Measurements from ENCODE around the gene GLOD5. TPM values are rescaled to one million over a fixed set of nuclear protein-coding genes. Genes with fewer than 3 reads are reported as not detected.

GLOD5 gene
- total and polyA plus RNA-seq, 9 of the 15 experiments (the other 6 are each of a cell fraction or from before 2014, with no cell fraction given): 0.27 to 4.4 (median 2.2) TPM

GRCh38 chrX:48711929-48712505 is 49.5 kb upstream of the GLOD5 start:
- in situ Hi-C loops (cut with MboI) (no loop called here), intact Hi-C loops (cut with micrococcal nuclease) (no loop called here)
- Histone ChIP-seq H3K9me3 (replicated peaks; ENCODE audit: control insufficient read depth, insufficient read depth, low read depth, low read length) (no peaks in the 10 kb centered on the region), H3K36me3 (ENCODE audit: control insufficient read depth, insufficient read depth, low read length) (peaks cover 27% of the 10 kb centered on the region; the same call in 2 of the 3 replicates), H4K20me1 (replicated peaks; ENCODE audit: control insufficient read depth, insufficient read depth, low read length) (no peaks in the 10 kb centered on the region), H2AFZ (ENCODE audit: low read depth, low read length) (no peak overlapping the region), H3K27ac (ENCODE audit: extremely low read depth, low read depth, low read length) (no peak overlapping the region), H3K4me3 (no peak overlapping the region), H3K4me2 (ENCODE audit: insufficient read depth, low read length) (no peak overlapping the region), H3K9ac (ENCODE audit: insufficient read depth in 1 of 2, low read depth in 2 of 2, low read length in 2 of 2) (no peak overlapping the region), H3K27me3 (ENCODE audit: control insufficient read depth in 2 of 2, insufficient read depth in 2 of 2, low read length in 2 of 2) (no peaks in the 10 kb centered on the region), H3K9me1 (ENCODE audit: control insufficient read depth, insufficient read depth, low read length) (no peaks in the 10 kb centered on the region), H3K79me2 (ENCODE audit: control insufficient read depth, insufficient read depth, low read length) (no peaks in the 10 kb centered on the region; the same call in 1 of the 3 replicates), H3K4me1 (replicated peaks in 1 of 2; ENCODE audit: control insufficient read depth in 2 of 2, insufficient read depth in 2 of 2, low read length in 2 of 2) (peaks cover 4 to 29% of the 10 kb centered on the region in 2 experiments; a peak in 4 of 5 replicates)
- BruUV-seq (replicated peaks): no TSS peak
- WGBS (ENCODE audit: insufficient coverage, low coverage, missing lambda C conversion rate): 70% methylated on average over 7 of the region's 7 CpGs
- TF ChIP-seq NCOR1 (IDR thresholded peaks at IDR 0.05) (no peak), SREBF2 (CRISPR knock-in tag; IDR thresholded peaks at IDR 0.05) (no peak), MEF2A (IDR thresholded peaks at IDR 0.05; ENCODE audit: control insufficient read depth, low read depth, low read length) (no peak), POLR2A (conservative IDR thresholded peaks at IDR 0.05) (no peak), KLF10 (CRISPR knock-in tag; IDR thresholded peaks at IDR 0.05) (no peak), SLC30A9 (CRISPR knock-in tag; IDR thresholded peaks at IDR 0.05) (no peak), ZNF41 (CRISPR knock-in tag; conservative IDR thresholded peaks at IDR 0.05) (no peak), ZNF766 (CRISPR knock-in tag; conservative IDR thresholded peaks at IDR 0.05) (no peak), MCM2 (IDR thresholded peaks at IDR 0.05; ENCODE audit: low read depth) (no peak), CTBP1 (IDR thresholded peaks at IDR 0.05; ENCODE audit: borderline replicate concordance) (no peak), KLF6 (CRISPR knock-in tag; IDR thresholded peaks at IDR 0.05; ENCODE audit: borderline replicate concordance) (no peak), ZC3H11A (IDR thresholded peaks at IDR 0.05; ENCODE audit: low read depth, low read length) (no peak), ZNF449 (CRISPR knock-in tag; IDR thresholded peaks at IDR 0.05) (no peak), MTA3 (IDR thresholded peaks at IDR 0.05; ENCODE audit: borderline replicate concordance) (no peak), LARP7 (IDR thresholded peaks at IDR 0.05) (no peak), MIER1 (IDR thresholded peaks at IDR 0.05; ENCODE audit: low read depth) (no peak), HNRNPLL (IDR thresholded peaks at IDR 0.05; ENCODE audit: low read depth, low read length, poor library complexity, severe bottlenecking) (no peak), ZNF639 (CRISPR knock-in tag; conservative IDR thresholded peaks at IDR 0.05 in 1 of 2, IDR thresholded peaks at IDR 0.05 in 1 of 2) (no peak), ZNF778 (CRISPR knock-in tag; IDR thresholded peaks at IDR 0.05) (no peak)
- no peak for FAIRE-seq
- DNase-seq (ENCODE audit: extremely low read depth in 1 of 4, low spot score in 3 of 4): no peak
- no peak for ATAC-seq
- CTCF ChIA-PET (ENCODE audit: low intra/inter-chr PET ratio): no interaction called here
- POLR2A ChIA-PET: interaction anchor here (0.5 to 1.5 kb wide), 6 partner anchors 9 to 465 kb away, joined by 3 to 9 read pairs (median 3); partner anchors contain the start of gene SUV39H1
